ENCODE results near the gene NBEA. TPM values are rescaled to one million over a fixed set of nuclear protein-coding genes. Genes with fewer than 3 reads are reported as not detected.

The NBEA gene
- total and polyA plus RNA-seq, 2 experiments from 2014 or later = 2.6 to 12.3 TPM

- Histone ChIP-seq H3K4me3 (no peak overlapping the region), H4K20me1 (ENCODE audit: insufficient read depth, poor library complexity, severe bottlenecking) (no peaks in the 10 kb centered on the region), H3K4me2 (no peak overlapping the region), H3K9me2 (replicated peaks; ENCODE audit: insufficient read depth) (no peaks in the 10 kb centered on the region), H3K4me1 (ENCODE audit: insufficient read depth) (no peaks in the 10 kb centered on the region), H3K79me2 (no peaks in the 10 kb centered on the region), H2AFZ (no peak overlapping the region), H3K27ac (no peak overlapping the region), H3K27me3 (no peaks in the 10 kb centered on the region), H3K9me3 (ENCODE audit: low read depth) (no peaks in the 10 kb centered on the region), H3K36me3 (replicated peaks; ENCODE audit: insufficient read depth, low read depth) (no peaks in the 10 kb centered on the region)
- TF ChIP-seq EZH2 (IDR thresholded peaks at IDR 0.05; ENCODE audit: borderline replicate concordance) (no peak), EZH2phosphoT487 (IDR thresholded peaks at IDR 0.05; ENCODE audit: low read depth, severe bottlenecking, unreplicated experiment) (no peak), CTCF (IDR thresholded peaks at IDR 0.05; ENCODE audit: poor library complexity) (no peak)
- DNase-seq (ENCODE audit: low spot score) = no peak
Measured at GRCh38 chr13:35140831-35141230, 198.8 kb downstream of the NBEA start.

GRCh38 chr13:35143123-35143522 is 201.1 kb downstream of the NBEA start:
- Histone ChIP-seq H3K36me3 (replicated peaks; ENCODE audit: insufficient read depth, low read depth) (no peaks in the 10 kb centered on the region), H4K20me1 (ENCODE audit: insufficient read depth, poor library complexity, severe bottlenecking) (no peaks in the 10 kb centered on the region), H3K9me3 (ENCODE audit: low read depth) (no peaks in the 10 kb centered on the region), H3K4me1 (ENCODE audit: insufficient read depth) (no peaks in the 10 kb centered on the region), H3K4me3 (no peak overlapping the region), H2AFZ (no peak overlapping the region), H3K27ac (no peak overlapping the region), H3K79me2 (no peaks in the 10 kb centered on the region), H3K4me2 (no peak overlapping the region), H3K27me3 (no peaks in the 10 kb centered on the region), H3K9me2 (replicated peaks; ENCODE audit: insufficient read depth) (no peaks in the 10 kb centered on the region)
- TF ChIP-seq EZH2phosphoT487 (IDR thresholded peaks at IDR 0.05; ENCODE audit: low read depth, severe bottlenecking, unreplicated experiment) (no peak), EZH2 (IDR thresholded peaks at IDR 0.05; ENCODE audit: borderline replicate concordance) (no peak), CTCF (IDR thresholded peaks at IDR 0.05; ENCODE audit: poor library complexity) (no peak)
- DNase-seq (ENCODE audit: low spot score) = no peak
- 95% methylated on average over 6 of the region's 6 CpGs for WGBS (ENCODE audit: low lambda C conversion rate, missing lambda C conversion rate)

GRCh38 chr13:35144166-35144890 is 202.3 kb downstream of the NBEA start:
- no peak overlapping the region for H2AFZ ChIP-seq
- H4K20me1 ChIP-seq (ENCODE audit: insufficient read depth, poor library complexity, severe bottlenecking) = no peaks in the 10 kb centered on the region
- WGBS (ENCODE audit: low lambda C conversion rate, missing lambda C conversion rate) = 71% methylated on average over 2 of the region's 2 CpGs
- no peak overlapping the region for H3K4me2 ChIP-seq
- no peaks in the 10 kb centered on the region for H3K36me3 ChIP-seq (replicated peaks; ENCODE audit: insufficient read depth, low read depth)
- no peak overlapping the region for H3K4me3 ChIP-seq
- no peak overlapping the region for H3K27ac ChIP-seq
- no peaks in the 10 kb centered on the region for H3K79me2 ChIP-seq
- no peaks in the 10 kb centered on the region for H3K9me3 ChIP-seq (ENCODE audit: low read depth)
- H3K27me3 ChIP-seq = no peaks in the 10 kb centered on the region
- TF ChIP-seq CTCF (IDR thresholded peaks at IDR 0.05; ENCODE audit: poor library complexity) (no peak), EZH2phosphoT487 (IDR thresholded peaks at IDR 0.05; ENCODE audit: low read depth, severe bottlenecking, unreplicated experiment) (no peak), EZH2 (IDR thresholded peaks at IDR 0.05; ENCODE audit: borderline replicate concordance) (no peak)
- H3K4me1 ChIP-seq (ENCODE audit: insufficient read depth) = no peaks in the 10 kb centered on the region
- DNase-seq (ENCODE audit: low spot score) = no peak
- no peaks in the 10 kb centered on the region for H3K9me2 ChIP-seq (replicated peaks; ENCODE audit: insufficient read depth)

All from hepatocyte (in vitro differentiated cells).